ENCODE measurements around the gene KRTAP5-8. TPM values are rescaled to one million over a fixed set of nuclear protein-coding genes. Genes with fewer than 3 reads are reported as not detected.
"Not testable (repeated sequence)": the region's sequence is repeated elsewhere in the genome, so short reads cannot be mapped to it uniquely, and the experiment has no call there.

Gene KRTAP5-8
- total RNA-seq, 1 experiment from 2014 or later: not detected

DNA sequence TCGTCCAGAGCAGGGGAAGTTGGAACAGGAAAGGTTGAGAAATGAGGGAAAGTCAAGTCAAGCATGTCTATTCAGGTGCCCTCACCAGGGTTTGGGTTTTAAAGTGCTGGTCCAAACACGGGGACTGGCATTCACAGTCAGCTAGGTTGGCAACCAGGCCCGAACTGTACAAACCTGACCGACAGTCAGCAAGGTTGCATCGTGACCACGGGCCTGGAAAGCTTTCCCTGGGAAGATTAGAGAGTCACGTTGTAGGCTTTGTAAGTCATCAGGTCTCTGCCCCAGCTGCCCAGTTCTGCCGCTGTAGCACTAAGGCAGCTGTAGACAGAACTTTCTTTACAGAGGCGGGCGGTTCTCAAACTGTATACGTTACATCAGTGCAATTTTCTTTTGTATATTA lies 35.0 kb downstream of the KRTAP5-8 start:
- no peak for DNase-seq (ENCODE audit: low read depth)

- no peak for DNase-seq (ENCODE audit: low read depth)
Observed at GRCh38 chr11:71574418-71574817, 36.6 kb downstream of the KRTAP5-8 start.

GRCh38 chr11:71575723-71576424 lies 38.0 kb downstream of the KRTAP5-8 start:
- no peak for DNase-seq (ENCODE audit: low read depth)

- not testable (repeated sequence) for DNase-seq (ENCODE audit: low read depth)
Observed at GRCh38 chr11:71576688-71577465, 39.1 kb downstream of the KRTAP5-8 start.

GRCh38 chr11:71577469-71578004 lies 39.7 kb downstream of the KRTAP5-8 start:
- DNase-seq (ENCODE audit: low read depth): no peak

DNA sequence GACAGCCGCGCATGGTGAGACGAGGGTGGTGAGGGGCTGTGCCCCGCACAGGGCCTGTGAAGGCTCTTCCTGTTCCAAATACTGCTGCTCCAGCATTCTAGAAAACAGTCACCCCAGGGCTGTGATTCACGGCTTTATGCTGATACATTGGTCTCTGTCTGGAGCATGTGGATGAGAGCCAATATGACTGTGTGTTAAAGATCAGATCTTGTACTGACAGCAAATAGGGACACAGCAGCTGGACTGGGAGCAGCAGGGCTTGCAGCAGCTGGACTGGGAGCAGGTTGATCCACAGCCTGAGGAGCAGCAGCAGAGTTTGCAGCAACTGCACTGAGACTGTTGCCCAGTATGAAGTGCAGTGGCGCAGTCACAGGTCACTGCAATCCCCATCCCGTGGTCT lies 41.7 kb downstream of the KRTAP5-8 start:
- DNase-seq (ENCODE audit: low read depth): peak; percentile 19

GRCh38 chr11:71580057-71581003 lies 42.5 kb downstream of the KRTAP5-8 start:
- peak; percentile 81 for DNase-seq (ENCODE audit: low read depth)

DNA sequence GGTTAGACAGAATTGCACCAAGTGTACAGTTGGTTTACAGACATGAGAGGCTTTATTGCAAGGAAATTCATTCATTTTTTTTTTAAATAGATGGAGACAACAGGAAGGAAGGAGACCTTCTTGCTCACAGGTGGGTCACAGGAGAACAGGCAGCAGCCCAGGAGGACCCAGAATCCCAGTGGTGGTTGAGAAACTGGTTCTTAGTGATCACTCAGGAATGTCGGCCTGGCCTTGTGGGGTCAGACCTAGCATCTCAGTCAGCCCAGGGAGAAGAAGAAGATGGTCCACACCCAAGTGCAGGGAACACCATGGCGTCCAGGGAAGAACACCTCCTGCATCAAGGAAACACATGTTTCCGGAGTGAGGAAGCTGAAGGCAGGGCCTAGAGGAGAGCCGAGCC lies 44.0 kb downstream of the KRTAP5-8 start:
- DNase-seq (ENCODE audit: low read depth): no peak

- peak; percentile 23 for DNase-seq (ENCODE audit: low read depth)
Observed at GRCh38 chr11:71582309-71582895, 44.6 kb downstream of the KRTAP5-8 start, which contains the start of gene KRTAP5-11. Gene KRTAP5-11, minus strand, starts transcription at chr11:71582875. Its CDS starts 38 bp downstream, at chr11:71582837.

DNA sequence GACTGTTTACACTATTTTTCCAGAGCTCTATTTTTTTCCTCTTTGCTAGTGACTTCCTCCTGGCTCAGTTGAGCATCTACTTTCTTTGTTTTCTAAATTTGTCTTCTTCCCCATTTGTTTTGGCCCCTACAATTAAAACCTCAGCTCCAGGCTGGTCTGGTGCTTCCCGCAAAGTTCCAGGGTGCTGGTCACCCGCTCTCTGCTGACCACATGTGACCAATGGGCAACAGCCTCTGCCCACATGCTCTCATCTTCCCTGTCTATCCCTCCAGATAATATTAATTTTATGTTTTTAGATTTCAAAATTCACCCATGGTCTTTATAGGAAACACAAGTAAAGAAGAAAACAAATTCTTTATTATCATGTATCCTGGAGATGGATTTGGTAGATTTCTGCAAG lies 45.1 kb downstream of the KRTAP5-8 start:
- DNase-seq (ENCODE audit: low read depth): not testable (repeated sequence)

- not testable (repeated sequence) for DNase-seq (ENCODE audit: low read depth)
Observed at GRCh38 chr11:71585673-71586072, 47.8 kb downstream of the KRTAP5-8 start.

- DNase-seq (ENCODE audit: low read depth): not testable (repeated sequence)
Observed at GRCh38 chr11:71588314-71588713, 50.5 kb downstream of the KRTAP5-8 start.

Other genes with a start within 250 kb of the KRTAP5-8 start
- 26.9 and 36.2 TPM in 2 replicates for gene DHCR7, start 89.6 kb upstream of the KRTAP5-8 start, total RNA-seq (2014; rRNA removed)
- gene NADSYN1, start 84.8 kb upstream of the KRTAP5-8 start, total RNA-seq (2014; rRNA removed): 46.1 and 48.2 TPM in 2 replicates
- not detected in 2 replicates for gene KRTAP5-7, start 10.8 kb upstream of the KRTAP5-8 start, total RNA-seq (2014; rRNA removed)
- gene KRTAP5-9, start 10.4 kb downstream of the KRTAP5-8 start, total RNA-seq (2014; rRNA removed): not detected in 2 replicates
- gene KRTAP5-10, start 27.5 kb downstream of the KRTAP5-8 start, total RNA-seq (2014; rRNA removed): 0.58 TPM in 1 of 2 replicates, not detected in the other
- gene KRTAP5-11, start 44.9 kb downstream of the KRTAP5-8 start, total RNA-seq (2014; rRNA removed): not detected in 2 replicates

All from LHCN-M2 (cell line).